EH (cell line): ENCODE results near the gene ACD.
A peak's percentile ranks its signal among the peaks of the same experiment; 100 is the strongest.

Source experiments
- DNase-seq: peaks from one replicate; pipeline ENCODE4 v3.0.0-alpha.2; 2015; ENCODE audit warnings: low read depth

The ACD gene

GRCh38 chr16:67675999-67676398 lies 15.9 kb upstream of the ACD start:
- no peak for DNase-seq

GRCh38 chr16:67675579-67675935 lies 15.5 kb upstream of the ACD start:
- no peak for DNase-seq

GRCh38 chr16:67674851-67675578 lies 15.0 kb upstream of the ACD start:
- no peak for DNase-seq

GRCh38 chr16:67673712-67674580 lies 13.9 kb upstream of the ACD start:
- DNase-seq, result peak; percentile 54

GRCh38 chr16:67672739-67673662 lies 12.9 kb upstream of the ACD start:
- DNase-seq, result peak; percentile 78

- DNase-seq, result no peak
These were observed 12.2 kb upstream of the ACD start for GRCh38 chr16:67672306-67672705.

GRCh38 chr16:67669499-67670101 lies 9.5 kb upstream of the ACD start:
- DNase-seq, result no peak

GRCh38 chr16:67668495-67669157 lies 8.6 kb upstream of the ACD start:
- no peak for DNase-seq

- peak; percentile 96 for DNase-seq
These were observed 7.9 kb upstream of the ACD start for GRCh38 chr16:67667817-67668494.

- no peak for DNase-seq
These were observed 7.4 kb upstream of the ACD start for GRCh38 chr16:67667453-67667816.

- DNase-seq, result peak; percentile 84
These were observed 6.7 kb upstream of the ACD start, which contains the start of the genes C16orf86 and ENKD1 for GRCh38 chr16:67666559-67667452. TSS of gene C16orf86 (plus strand) at chr16:67666814. CDS start at chr16:67666971, 157 bp downstream. TSS of gene ENKD1 (minus strand) at chr16:67666750. CDS start at chr16:67666442, 308 bp downstream.

- DNase-seq, result peak; percentile 36
These were observed 6.0 kb upstream of the ACD start for GRCh38 chr16:67666032-67666551.

GRCh38 chr16:67665598-67665997 lies 5.5 kb upstream of the ACD start:
- DNase-seq, result no peak

- DNase-seq, result no peak
These were observed 4.8 kb upstream of the ACD start for GRCh38 chr16:67664871-67665270.

GRCh38 chr16:67664258-67664657 lies 4.2 kb upstream of the ACD start:
- no peak for DNase-seq

- no peak for DNase-seq
These were observed 3.8 kb upstream of the ACD start for GRCh38 chr16:67663877-67664222.

- DNase-seq, result no peak
These were observed 3.3 kb upstream of the ACD start for GRCh38 chr16:67663151-67663876.

- DNase-seq, result no peak
These were observed 2.6 kb upstream of the ACD start for GRCh38 chr16:67662653-67663010.
